HG03196 (cell line): Measurements from ENCODE around the gene FMNL3.
A peak's percentile ranks its signal among the peaks of the same experiment; 100 is the strongest.
"Not testable (repeated sequence)": the region's sequence is repeated elsewhere in the genome, so short reads cannot be mapped to it uniquely, and the experiment has no call there.

Source experiments
- ATAC-seq: cut with Tn5 transposase; IDR thresholded peaks from one replicate; pipeline ENCODE4 v1.9.1; 2021; ENCODE audit not compliant: unreplicated experiment

Gene FMNL3

DNA sequence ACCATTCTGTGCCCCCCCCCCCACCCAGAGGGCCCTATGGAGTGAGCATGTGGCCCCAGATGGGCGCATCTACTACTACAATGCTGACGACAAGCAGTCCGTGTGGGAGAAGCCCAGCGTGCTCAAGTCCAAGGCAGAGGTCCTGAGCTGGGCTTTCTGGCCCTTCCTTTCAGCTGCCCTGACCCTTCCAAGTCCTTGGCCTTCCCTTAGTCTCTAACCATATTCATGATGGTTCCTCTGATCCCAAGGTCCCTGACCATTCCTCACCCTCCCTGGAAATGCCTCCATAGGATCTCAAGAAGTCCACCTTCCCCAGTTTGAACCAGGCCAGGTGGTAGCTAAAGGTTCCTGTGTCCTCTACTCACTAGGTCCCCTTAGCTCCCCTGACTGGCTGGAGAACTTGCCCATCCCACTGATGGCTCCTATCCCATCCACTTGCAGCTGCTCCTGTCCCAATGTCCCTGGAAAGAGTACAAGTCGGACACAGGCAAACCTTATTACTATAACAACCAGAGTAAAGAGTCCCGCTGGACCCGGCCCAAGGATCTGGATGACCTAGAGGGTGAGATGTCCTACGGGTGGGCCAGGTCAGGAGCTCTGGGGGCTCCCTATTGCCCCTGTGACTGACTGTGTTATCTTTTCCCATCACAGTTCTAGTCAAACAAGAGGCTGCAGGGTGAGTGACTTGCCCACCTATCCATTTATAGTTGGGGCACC, 74.1 kb downstream of the FMNL3 start:
- ATAC-seq, result no peak

DNA sequence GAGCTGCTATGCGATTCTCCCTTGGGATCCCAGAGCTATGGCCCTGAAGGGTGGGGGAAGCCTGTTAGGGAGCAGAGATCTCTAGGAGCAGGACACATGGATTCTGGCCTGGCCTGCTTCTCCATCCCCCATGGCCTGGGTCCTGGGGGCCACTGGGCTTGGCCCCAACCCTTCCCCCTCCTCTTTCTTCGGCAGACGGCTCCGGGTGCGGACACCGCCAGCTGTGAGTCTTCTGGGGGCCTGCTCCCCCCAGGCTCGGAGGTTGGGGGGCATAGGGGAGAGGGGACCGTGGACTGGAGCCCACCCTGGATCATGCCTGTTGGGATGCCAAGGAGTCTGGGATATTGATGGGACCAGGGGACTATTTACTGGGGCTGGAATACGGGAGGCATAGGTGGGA, 74.8 kb downstream of the FMNL3 start:
- no peak for ATAC-seq

DNA sequence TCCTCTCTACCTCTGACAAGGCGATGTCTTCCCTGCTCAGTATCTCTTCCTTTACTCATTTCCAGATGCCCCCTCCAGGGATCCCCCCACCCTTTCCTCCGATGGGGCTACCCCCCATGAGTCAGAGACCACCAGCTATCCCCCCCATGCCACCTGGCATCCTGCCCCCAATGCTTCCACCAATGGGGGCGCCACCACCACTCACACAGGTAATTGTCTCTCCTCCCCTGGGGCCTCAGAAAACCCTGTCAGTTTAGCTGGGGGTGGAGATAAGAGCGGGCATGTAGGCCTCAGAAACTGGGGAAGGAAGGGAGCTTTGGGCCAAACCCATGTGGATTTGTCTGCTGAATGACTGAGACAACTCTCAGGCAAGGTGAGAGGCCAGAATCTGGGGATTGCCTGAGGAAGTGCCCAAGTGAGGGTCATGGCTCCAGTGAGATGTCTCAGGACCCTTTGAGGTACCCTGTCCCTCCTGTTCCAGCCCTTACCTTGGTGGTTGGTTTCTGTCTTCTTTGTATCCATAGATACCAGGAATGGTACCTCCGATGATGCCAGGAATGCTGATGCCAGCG, 75.8 kb downstream of the FMNL3 start:
- no peak for ATAC-seq

DNA sequence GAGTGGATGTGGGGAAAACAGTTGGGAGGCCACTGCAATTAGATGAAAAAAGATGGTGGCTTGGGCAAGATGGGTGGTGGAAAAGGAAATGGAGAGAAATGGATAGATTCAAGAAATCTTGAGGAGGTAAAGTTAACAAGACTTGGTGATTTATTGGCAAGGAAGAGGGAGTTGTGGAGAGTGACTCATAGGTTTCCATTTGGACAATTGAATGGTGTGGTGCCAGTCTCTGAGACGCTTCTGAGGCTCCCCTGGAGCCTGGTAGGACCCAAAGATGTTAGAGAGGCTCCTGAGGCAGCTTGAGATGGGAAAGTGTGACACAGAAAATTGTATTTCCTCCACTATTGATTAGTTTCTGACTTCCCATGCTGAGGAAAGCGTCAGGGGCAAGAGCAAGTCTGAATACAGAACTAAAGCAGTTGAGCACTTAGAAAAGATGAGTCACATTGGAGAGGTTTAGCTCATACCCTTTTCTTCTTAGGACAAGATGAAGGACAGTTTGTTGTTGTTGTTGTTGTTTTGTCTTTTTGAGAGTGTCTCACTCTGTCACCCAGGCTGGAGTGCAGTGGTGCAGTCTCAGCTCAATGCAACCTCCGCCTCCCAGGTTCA, 79.3 kb downstream of the FMNL3 start:
- ATAC-seq, result no peak

DNA sequence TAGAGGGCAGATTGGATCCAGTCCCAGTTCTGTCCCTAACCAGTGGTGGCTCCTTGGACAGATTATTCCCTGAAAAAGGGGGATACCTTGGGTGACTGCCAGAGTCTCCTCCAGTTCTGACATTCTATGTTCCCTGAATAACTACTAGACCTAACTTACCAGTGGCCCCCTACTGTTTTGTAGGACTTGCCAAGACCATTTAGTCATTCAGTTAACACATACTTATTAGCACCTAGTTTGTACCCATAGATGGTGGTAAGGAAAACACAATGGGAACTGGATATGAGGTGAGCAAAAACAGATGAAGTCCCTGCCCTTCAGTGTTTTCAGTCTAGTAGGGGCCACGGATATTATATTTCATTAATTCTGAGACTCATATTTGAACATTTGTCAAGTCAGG, 80.4 kb downstream of the FMNL3 start:
- no peak for ATAC-seq

DNA sequence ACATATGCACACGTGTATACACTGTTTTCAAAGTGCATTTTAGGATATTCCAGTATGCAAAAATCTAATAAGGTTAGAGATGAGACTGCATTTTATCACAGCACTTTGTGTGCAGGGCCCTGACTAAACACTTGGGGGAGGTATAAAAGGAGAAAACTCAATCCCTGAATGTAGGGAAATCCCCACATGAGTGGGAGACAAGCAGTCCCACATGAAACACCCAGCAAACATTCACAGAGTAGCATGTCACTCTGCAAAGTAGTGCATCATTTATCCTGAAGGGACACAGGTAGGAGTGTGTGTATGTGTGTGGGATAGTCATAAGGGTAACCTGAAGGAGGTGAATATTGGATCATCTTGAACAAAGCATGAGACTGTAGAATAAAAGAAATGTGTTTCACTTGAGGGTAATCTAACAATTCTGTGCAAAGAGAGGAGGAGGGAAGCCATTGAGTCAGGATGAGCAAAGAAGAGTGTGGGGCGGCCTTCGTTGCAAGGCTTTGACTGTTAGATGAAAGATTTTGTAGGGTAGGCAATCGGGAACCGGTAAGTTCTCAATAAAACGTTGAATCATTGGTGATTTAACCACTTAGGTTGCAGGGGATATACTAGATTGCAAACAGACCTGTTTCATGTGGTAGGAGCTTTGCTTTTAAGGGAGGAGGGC, 80.9 kb downstream of the FMNL3 start:
- ATAC-seq, result no peak

DNA sequence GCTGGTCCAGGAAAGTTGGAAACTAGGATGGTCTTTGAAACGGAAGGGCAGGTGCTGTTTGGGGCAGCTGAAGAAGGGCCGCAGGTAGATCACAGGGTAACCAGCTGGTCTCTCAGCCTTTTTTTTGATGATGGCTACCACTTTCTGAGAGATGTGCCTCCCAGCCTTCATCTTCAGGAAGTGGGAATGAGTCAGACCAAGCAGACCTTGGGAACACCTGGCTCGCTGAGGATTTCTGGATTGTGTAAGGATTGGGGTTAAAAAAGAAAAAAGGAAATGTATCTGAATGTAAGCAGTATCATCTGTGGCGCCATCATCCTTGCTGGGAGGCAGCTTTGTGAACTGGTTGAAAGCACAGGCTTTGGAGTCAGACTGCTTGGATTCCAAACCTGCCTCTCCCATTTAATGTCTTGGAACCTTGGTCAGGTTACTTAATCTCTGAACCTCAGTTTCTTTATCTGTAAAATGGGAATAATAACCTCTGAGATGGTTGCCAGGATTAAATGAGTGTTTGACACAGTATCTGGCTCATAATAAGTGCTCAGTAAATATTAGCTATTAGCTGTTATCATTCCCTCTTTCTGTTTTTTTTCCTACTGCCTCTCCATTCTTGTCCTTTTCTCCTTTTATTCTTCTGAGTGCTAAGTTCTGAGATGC, 82.2 kb downstream of the FMNL3 start:
- ATAC-seq, result no peak

DNA sequence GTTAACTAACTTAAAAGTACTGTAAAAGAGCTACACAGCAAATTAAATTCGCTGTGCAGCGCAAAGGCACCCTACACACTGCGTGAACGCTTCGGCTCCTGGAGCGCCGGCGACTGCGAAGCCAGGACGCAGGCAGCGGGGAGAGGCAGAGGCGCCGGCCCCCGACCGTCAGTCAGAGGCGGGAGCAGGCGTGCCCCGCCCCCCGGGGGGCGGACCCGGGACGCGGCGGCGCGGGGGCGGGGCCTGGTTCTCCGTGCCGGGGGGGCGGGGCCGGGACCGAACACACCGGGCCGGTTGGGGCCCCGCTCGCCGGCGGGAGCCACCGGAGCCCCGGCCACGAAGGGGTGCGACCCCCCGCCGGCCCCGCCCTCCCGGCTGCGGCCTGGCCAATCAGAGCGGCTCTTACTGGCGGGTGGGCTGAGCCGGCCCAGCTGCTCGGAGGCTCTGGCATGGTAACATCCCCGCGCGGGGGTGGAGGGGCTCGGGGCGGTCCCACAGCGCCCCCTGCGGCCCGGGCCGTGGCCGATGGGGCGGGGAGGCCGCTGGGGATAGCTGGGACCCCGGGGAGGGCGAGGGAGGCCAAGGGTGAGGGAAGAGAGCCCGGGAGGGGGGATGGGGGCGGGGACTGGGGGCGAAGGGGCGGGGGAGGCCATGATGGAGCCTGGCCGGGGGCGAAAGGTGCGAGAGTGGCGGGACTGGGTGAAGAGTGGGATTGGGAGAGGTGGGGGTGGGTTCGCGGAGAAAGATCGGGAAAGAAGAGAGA, 83.9 kb downstream of the FMNL3 start, which contains the start of gene PRPF40B:
TSS of gene PRPF40B (plus strand) at position 420 of the 763 bp plus-strand sequence. CDS start at position 450, 30 bp downstream.
- peak; percentile 62 for ATAC-seq

DNA sequence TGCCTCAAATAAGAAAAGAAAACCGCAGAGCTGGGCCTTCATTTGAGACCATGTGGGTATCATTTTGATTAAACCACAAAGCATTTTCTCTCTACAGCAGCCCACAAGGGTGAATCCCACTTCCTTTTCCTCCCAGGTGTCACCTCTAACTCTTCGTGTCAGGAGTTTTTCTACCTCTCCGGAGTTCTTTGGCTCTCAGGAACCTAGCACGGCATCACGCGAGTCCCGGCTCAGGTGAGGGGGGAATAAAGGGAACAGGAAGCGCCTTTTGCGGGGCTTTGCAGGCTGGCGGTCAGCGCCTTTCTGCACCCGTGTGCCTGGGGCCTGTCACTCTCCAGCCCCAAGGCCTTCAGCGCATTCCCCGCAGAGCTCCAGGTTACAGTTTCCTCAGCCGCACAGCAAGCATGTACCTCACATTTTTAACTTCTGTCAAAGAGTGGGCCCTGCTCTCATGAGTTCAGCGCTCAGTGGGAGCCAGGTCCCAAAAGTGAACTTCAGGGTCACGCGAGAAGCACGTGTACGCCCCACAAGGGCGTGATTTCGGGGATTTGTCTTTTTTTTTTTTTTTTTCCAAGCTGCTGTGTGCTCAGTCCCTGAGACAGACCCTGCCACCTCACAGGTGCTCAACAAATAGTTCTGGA, 84.6 kb downstream of the FMNL3 start:
- peak; percentile 23 for ATAC-seq

DNA sequence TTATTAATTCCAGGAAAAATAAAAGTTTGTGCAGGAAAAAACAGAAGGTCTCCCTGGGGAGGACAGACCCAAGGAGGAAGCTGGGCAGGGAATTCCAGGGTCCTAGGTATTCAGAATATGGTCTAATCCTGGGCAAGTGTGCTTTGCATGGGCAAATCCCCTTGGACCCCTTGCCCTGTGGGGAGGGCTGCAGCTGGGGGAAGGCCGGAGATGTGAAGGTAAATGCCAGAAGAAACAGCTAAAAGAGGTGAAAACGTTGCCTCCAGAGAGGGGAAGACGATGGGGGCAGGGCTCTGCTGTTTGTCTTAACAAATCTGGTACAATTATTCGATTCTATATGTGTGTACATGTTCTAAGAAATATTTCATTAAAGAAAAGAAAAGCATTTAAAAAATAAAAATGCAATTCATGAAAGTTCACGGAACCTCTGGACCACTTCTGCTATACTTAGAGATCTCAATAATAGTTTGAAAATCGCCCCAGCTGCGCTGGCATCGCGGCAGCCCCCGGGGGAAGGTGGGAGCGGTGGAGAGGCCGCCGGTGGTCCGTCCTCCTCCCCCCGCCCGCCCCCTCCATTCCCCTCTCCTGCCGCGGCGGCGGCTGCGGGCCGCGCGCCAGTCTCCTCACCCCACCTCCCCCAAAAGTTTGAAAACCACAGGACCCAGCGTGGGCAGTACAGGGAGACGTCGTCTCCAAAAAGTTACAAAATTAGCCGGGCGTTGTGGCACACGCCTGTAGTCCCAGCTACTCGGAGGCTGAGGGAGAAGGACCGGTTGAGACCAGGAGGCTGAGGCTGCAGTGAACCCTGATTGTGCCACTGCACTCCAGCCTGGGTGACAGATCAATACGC, 85.3 kb downstream of the FMNL3 start:
- ATAC-seq, result peak; percentile 14

DNA sequence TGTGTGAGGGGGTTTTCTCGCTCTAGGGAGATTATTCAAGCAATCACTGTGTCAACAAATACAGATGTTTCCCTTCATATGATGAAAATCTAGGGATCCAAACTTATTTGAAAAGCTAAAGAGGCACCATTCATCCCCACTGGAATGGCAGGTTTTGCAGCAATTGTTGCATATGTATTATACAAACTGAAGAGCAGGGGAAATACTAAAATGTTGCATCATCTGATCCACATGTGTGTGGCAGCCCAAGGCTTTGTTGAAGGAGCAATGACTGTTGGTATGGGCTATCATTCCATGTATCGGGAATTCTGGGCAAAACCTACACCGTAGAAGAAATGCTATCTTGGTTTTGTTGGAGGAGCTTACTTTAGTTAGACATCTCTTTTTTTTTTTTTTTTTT, 87.9 kb downstream of the FMNL3 start:
- ATAC-seq, result no peak

DNA sequence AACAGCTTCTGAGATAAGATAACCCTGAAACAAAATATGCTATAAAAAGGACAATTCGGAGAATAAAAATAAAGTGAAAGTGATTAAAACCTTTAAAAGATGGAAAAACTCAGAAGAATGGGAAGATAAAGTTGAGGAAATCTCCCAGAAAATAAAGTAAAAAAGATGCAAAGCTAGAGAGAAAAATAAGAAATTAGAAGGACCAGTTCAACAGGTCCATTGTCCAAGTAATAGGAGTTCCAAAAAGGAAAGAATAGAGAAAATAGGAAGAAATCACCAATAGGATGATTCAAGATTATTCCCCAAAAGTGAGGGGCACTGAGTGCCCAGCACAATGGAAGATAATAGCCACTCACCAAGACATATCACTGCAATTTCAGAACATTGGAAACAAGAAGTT, 88.6 kb downstream of the FMNL3 start:
- no peak for ATAC-seq

DNA sequence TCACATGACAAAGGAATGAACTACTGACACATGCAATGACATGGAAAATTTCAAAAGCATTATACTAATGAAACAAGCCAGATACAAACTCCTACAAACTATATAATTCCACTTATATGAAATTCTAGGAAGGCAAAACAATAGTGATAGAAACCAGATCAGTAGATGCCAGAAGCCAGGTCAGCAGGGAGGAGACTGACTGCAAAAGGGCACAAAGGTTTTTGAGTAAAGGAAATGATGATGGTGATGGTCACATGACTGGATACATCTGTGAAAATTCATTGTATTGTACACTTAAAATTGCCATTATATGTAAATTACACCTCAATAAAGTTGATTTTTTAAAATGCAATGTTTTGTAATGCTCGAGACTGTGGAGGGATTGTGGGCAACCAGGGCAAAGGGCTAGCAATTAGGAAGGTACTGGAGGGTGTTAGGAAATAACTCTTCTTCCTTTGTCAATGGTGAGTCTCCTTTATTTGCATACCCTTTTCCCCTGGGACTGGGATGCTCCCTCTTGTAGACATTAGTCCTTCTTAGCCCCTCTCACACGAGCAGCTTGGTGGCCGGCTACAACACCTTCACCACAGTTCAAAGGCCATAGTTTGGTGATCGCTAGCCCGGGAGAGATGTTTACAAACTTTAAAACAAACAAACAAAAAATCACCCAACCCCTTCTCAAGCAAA, 90.5 kb downstream of the FMNL3 start:
- no peak for ATAC-seq

DNA sequence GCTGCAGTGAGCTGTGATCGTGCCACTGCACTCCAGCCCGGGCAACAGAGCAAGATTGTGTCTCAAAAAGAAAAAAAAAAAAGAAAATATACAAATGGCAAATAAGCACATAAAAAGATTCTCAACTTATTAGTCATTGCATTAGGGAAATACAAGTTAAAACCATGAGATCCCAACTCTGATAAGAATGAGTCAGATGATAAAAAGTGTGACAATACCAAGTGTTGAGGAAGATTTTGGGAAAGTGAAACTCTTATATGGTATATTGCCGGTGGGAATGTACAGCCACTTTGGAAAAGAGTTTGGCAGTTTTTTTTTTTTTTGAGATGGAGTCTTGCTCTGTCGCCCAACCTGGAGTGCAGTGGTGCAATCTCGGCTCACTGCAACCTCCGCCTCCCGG, 91.5 kb downstream of the FMNL3 start:
- ATAC-seq, result no peak

DNA sequence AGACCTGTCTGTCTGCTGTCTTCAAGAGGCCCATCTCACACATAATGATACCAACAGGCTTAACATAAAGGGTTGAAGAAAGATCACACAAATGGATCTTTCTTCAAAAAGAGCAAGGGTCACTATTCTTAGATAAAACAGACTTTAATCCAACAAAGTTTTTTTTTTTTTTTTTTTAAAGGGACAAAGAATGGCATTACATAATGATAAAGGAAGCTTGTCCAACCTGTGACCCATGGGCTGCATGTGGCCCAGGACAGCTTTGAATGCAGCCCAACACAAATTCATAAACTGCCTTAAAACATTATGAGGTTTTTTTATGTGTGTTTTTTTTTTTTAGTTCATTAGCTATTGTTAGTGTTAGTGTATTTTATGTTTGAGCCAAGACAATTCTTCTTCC, 95.0 kb downstream of the FMNL3 start:
- no peak for ATAC-seq

DNA sequence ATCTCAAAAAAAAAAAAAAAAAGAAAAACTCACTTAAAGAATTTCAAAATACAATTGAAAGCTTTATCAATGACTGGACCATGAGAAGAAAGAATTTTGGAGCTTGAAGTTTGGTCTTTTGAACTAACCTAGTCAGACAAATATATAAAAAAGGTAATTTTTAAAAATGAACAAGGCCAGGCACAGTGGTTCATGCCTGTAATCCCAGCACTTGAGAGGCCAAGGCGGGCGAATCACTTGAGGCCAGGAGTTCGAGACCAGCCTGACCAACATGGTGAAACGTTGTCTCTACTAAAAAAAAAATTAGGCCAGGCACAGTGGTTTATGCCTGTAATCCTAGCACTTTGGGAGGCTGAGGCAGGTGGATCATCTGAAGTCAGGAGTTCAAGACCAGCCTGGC, 96.4 kb downstream of the FMNL3 start:
- ATAC-seq, result not testable (repeated sequence)

DNA sequence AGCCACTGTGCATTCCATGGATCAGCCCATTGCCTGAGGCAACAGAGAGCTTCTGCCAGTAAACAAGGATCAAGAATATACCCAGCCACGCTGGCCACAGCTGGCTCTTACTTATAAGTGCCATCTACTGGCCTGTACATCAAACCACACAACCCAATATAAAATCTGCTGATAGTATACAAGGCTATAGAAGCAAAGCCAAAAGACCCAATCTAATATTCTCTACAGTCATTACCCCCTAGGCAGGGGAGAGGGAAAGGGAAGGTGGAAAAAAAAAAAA, 97.4 kb downstream of the FMNL3 start:
- no peak for ATAC-seq

DNA sequence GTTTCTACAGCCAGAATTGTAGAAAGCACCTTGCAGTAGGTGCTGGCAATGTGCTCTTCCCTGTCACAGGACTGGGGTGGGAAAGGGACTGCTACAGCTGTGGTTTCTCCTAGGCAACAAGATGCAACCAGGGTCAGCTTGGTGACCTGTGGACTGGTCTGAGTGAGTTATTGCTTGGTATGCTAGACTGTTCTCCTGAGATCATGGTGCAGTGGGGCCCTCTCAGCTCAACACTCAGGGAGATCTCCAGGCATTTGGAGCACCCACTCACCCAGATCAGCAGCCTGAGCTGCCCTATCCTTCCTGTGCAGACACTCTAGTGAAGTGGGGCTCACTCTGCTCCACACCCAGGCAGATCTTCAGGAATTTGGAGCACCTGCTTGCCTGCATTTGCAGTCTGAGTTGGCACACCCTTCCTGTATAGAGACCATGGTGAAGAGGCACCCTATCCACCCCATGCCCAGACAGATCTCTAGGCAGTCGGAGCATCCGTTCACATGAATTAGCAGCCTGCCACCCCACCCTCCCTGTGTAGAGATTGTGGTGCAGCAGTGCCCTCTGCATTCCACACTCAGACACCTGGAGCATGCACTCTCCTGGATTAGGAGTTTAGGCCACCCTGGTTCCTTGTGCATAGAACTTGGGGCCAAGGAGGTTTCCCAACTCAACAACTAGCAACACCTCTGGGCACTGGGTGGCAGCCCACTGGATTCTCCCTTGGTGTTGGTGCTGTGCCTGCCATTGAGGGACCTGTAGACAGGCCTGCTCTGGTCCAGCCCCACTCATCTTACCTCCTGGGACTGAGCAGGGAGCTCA, 97.9 kb downstream of the FMNL3 start:
- no peak for ATAC-seq
